ENCODE results near the gene PCBP3.

GRCh38 chr21:45917241-45917640 is 273.7 kb downstream of the PCBP3 start:
- no peak for TF ChIP-seq POLR2A (IDR thresholded peaks at IDR 0.05; ENCODE audit: extremely low read depth, insufficient read length)
- TF ChIP-seq, protein P1, sequence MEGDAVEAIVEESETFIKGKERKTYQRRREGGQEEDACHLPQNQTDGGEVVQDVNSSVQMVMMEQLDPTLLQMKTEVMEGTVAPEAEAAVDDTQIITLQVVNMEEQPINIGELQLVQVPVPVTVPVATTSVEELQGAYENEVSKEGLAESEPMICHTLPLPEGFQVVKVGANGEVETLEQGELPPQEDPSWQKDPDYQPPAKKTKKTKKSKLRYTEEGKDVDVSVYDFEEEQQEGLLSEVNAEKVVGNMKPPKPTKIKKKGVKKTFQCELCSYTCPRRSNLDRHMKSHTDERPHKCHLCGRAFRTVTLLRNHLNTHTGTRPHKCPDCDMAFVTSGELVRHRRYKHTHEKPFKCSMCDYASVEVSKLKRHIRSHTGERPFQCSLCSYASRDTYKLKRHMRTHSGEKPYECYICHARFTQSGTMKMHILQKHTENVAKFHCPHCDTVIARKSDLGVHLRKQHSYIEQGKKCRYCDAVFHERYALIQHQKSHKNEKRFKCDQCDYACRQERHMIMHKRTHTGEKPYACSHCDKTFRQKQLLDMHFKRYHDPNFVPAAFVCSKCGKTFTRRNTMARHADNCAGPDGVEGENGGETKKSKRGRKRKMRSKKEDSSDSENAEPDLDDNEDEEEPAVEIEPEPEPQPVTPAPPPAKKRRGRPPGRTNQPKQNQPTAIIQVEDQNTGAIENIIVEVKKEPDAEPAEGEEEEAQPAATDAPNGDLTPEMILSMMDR (IDR thresholded peaks at IDR 0.05; ENCODE audit: low read depth, low read length): no peak
- TF ChIP-seq, protein P2, sequence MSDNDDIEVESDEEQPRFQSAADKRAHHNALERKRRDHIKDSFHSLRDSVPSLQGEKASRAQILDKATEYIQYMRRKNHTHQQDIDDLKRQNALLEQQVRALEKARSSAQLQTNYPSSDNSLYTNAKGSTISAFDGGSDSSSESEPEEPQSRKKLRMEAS (IDR thresholded peaks at IDR 0.05; ENCODE audit: low read depth, low read length): no peak
